GM20431 (cell line): ENCODE data around the gene CBX7.

Source experiments
- in situ Hi-C: fragments of 300-500 bp; cut with MseI, MboI; formaldehyde crosslinking; loops from one replicate; pipeline ENCODE4 v1.15.0; 2020; ENCODE audit warnings: low sequenced_read_pairs; ENCODE audit not compliant: unreplicated experiment

CBX7 gene

GRCh38 chr22:39149915-39150847 is 2.3 kb downstream of the CBX7 start:
- in situ Hi-C loops, result loop anchor here (25.0 kb wide), 1 partner anchor 362 kb away; the partner anchor contains the start of genes ATF4 and MIEF1

- in situ Hi-C loops, result no loop called here
Observed at GRCh38 chr22:39148727-39149535, 3.5 kb downstream of the CBX7 start.

- in situ Hi-C loops, result no loop called here
Observed at GRCh38 chr22:39148026-39148726, 4.3 kb downstream of the CBX7 start.

- in situ Hi-C loops, result no loop called here
Observed at GRCh38 chr22:39147335-39148025, 5.0 kb downstream of the CBX7 start.

- in situ Hi-C loops, result no loop called here
Observed at GRCh38 chr22:39146256-39147101, 6.0 kb downstream of the CBX7 start.

GRCh38 chr22:39144101-39144767 is 8.2 kb downstream of the CBX7 start:
- in situ Hi-C loops, result no loop called here

- in situ Hi-C loops, result no loop called here
Observed at GRCh38 chr22:39142088-39142680, 10.3 kb downstream of the CBX7 start.

- in situ Hi-C loops, result no loop called here
Observed at GRCh38 chr22:39139933-39140332, 12.5 kb downstream of the CBX7 start.

GRCh38 chr22:39138357-39138997 is 14.0 kb downstream of the CBX7 start:
- in situ Hi-C loops, result no loop called here

GRCh38 chr22:39136317-39136716 is 16.2 kb downstream of the CBX7 start:
- in situ Hi-C loops, result no loop called here

GRCh38 chr22:39135092-39135896 is 17.2 kb downstream of the CBX7 start:
- in situ Hi-C loops, result no loop called here

GRCh38 chr22:39134366-39135091 is 18.0 kb downstream of the CBX7 start:
- in situ Hi-C loops, result no loop called here

GRCh38 chr22:39133871-39134270 is 18.6 kb downstream of the CBX7 start:
- in situ Hi-C loops, result no loop called here

GRCh38 chr22:39132871-39133524 is 19.5 kb downstream of the CBX7 start:
- in situ Hi-C loops, result no loop called here

GRCh38 chr22:39132281-39132680 is 20.2 kb downstream of the CBX7 start:
- in situ Hi-C loops, result no loop called here
